GM19035 (cell line): Measurements from ENCODE around the gene ZNF827.

Source experiments
- ATAC-seq: cut with Tn5 transposase; IDR thresholded peaks from one replicate; pipeline ENCODE4 v1.9.1; 2021; ENCODE audit not compliant: unreplicated experiment

Gene ZNF827

GRCh38 chr4:145808021-145808650 is 130.5 kb downstream of the ZNF827 start:
- ATAC-seq, result peak; percentile 73

GRCh38 chr4:145805490-145805889 is 133.1 kb downstream of the ZNF827 start:
- ATAC-seq, result no peak

GRCh38 chr4:145804116-145804515 is 134.5 kb downstream of the ZNF827 start:
- ATAC-seq, result no peak

GRCh38 chr4:145799223-145799622 is 139.4 kb downstream of the ZNF827 start:
- no peak for ATAC-seq

- no peak for ATAC-seq
Measured at GRCh38 chr4:145797278-145797677, 141.3 kb downstream of the ZNF827 start.

- no peak for ATAC-seq
Measured at GRCh38 chr4:145796346-145796745, 142.3 kb downstream of the ZNF827 start.

- ATAC-seq, result no peak
Measured at GRCh38 chr4:145795521-145795920, 143.1 kb downstream of the ZNF827 start.

GRCh38 chr4:145792429-145792828 is 146.2 kb downstream of the ZNF827 start:
- ATAC-seq, result no peak

- no peak for ATAC-seq
Measured at GRCh38 chr4:145791988-145792387, 146.6 kb downstream of the ZNF827 start.

- no peak for ATAC-seq
Measured at GRCh38 chr4:145788755-145789154, 149.9 kb downstream of the ZNF827 start.

- ATAC-seq, result no peak
Measured at GRCh38 chr4:145786830-145787229, 151.8 kb downstream of the ZNF827 start.

GRCh38 chr4:145786261-145786660 is 152.4 kb downstream of the ZNF827 start:
- no peak for ATAC-seq

- no peak for ATAC-seq
Measured at GRCh38 chr4:145785391-145786008, 153.1 kb downstream of the ZNF827 start.

GRCh38 chr4:145784036-145784435 is 154.6 kb downstream of the ZNF827 start:
- no peak for ATAC-seq

GRCh38 chr4:145782756-145783155 is 155.9 kb downstream of the ZNF827 start:
- no peak for ATAC-seq

- no peak for ATAC-seq
Measured at GRCh38 chr4:145781351-145781750, 157.3 kb downstream of the ZNF827 start.

GRCh38 chr4:145779319-145779801 is 159.3 kb downstream of the ZNF827 start:
- ATAC-seq, result no peak

GRCh38 chr4:145776208-145776607 is 162.4 kb downstream of the ZNF827 start:
- ATAC-seq, result no peak

- no peak for ATAC-seq
Measured at GRCh38 chr4:145775406-145775805, 163.2 kb downstream of the ZNF827 start.

GRCh38 chr4:145774473-145774872 is 164.2 kb downstream of the ZNF827 start:
- ATAC-seq, result no peak

GRCh38 chr4:145773581-145774234 is 164.9 kb downstream of the ZNF827 start:
- ATAC-seq, result peak; percentile 90

- ATAC-seq, result no peak
Measured at GRCh38 chr4:145772347-145772746, 166.3 kb downstream of the ZNF827 start.
